ENCODE results near the gene CACNA1C. TPM values are rescaled to one million over a fixed set of nuclear protein-coding genes. Genes with fewer than 3 reads are reported as not detected.

The CACNA1C gene
- total RNA-seq, 1 donor from 2014 or later: 102 TPM

GRCh38 chr12:2264651-2265232 is 212.0 kb downstream of the CACNA1C start:
- peak overlapping the region; percentile 84 to 90 for H3K27ac ChIP-seq

GRCh38 chr12:2265461-2266167 is 212.8 kb downstream of the CACNA1C start:
- H3K4me3 ChIP-seq: no peak overlapping the region
- no peaks in the 10 kb centered on the region for H3K9me3 ChIP-seq
- intact Hi-C loops (cut with DNase I): loop anchor here (5.0 kb wide), 1 partner anchor 83 kb away; no protein-coding TSS in a partner anchor
- H3K4me1 ChIP-seq: peaks cover 34 to 66% of the 10 kb centered on the region in 2 donors
- H3K27ac ChIP-seq: peak overlapping the region; percentile 84 to 90
- no peaks in the 10 kb centered on the region for H3K36me3 ChIP-seq
- DNase-seq (ENCODE audit: low spot score in 2 of 2): no peak
- H3K27me3 ChIP-seq: no peaks in the 10 kb centered on the region
- no peak for TF ChIP-seq CTCF (IDR thresholded peaks at IDR 0.05)

More at GRCh38 chr12:2264651-2265232, 212.0 kb downstream of the CACNA1C start:
- H3K9me3 ChIP-seq: no peaks in the 10 kb centered on the region
- H3K4me3 ChIP-seq: no peak overlapping the region
- intact Hi-C loops (cut with DNase I): loop anchor here (5.0 kb wide), 1 partner anchor 82 kb away; no protein-coding TSS in a partner anchor
- no peaks in the 10 kb centered on the region for H3K36me3 ChIP-seq
- TF ChIP-seq CTCF (IDR thresholded peaks at IDR 0.05): no peak
- DNase-seq (ENCODE audit: low spot score in 2 of 2): peak in 1 of 2 donors; percentile 85
- no peaks in the 10 kb centered on the region for H3K27me3 ChIP-seq
- peaks cover 34 to 68% of the 10 kb centered on the region in 2 donors for H3K4me1 ChIP-seq

DNA sequence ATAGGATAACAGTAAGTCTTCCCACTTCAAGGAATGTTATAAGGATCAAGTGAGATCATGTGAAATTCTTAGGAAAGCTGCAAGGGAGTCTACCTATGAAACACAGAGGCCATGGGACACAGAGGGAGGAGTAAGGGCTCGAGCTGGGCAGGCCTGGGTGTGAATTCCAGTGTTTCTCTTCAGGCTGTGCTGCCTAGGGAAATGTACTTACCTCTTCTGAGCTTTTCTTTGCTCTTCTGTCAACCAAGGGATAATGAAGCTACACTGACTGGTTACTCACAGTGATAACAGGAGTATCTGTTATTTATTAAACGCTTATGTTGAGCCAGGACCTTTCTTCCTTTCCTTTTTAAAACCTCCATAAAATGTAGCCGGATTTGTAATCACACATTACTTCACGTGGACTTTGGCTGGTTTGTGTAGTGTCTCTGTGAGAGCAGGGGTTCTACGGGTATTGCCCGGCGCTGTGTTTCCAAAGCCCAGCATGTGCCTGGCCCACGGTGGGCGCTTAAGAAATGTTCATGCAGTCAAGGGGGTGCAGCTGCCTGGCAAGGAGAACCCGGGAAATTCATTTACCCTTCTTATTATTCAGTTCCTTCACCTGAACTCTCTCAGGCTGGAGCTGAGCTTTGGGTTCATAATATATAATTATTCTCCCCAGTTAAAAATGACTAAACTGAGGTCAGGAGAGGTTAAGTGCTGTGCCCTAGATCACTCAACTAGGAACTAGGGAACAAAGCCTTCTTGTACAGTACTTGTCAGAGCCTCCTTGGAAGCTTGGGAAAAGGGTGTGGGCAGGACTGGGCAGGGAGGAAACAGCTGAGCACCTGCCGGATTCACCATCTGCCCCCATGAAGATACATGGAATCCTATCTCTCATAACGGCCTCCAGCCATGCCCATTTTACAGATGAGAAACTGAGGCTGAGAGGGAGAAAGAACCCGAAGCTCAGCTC is 214.2 kb downstream of the CACNA1C start:
- no peaks in the 10 kb centered on the region for H3K9me3 ChIP-seq
- H3K4me1 ChIP-seq: peaks cover 34 to 60% of the 10 kb centered on the region in 2 donors
- peak overlapping the region in 1 of 2 donors; percentile 4 for H3K4me3 ChIP-seq
- H3K27ac ChIP-seq: peak overlapping the region; percentile 84 to 90
- intact Hi-C loops (cut with DNase I): loop anchor here (5.0 kb wide), 1 partner anchor 85 kb away; no protein-coding TSS in a partner anchor
- H3K27me3 ChIP-seq: no peaks in the 10 kb centered on the region
- DNase-seq (ENCODE audit: low spot score in 2 of 2): no peak
- no peak for TF ChIP-seq CTCF (IDR thresholded peaks at IDR 0.05)
- H3K36me3 ChIP-seq: no peaks in the 10 kb centered on the region

- H3K27me3 ChIP-seq: no peaks in the 10 kb centered on the region
- TF ChIP-seq CTCF (IDR thresholded peaks at IDR 0.05): no peak
- intact Hi-C loops (cut with DNase I): loop anchor here (2.0 to 5.0 kb wide), 3 partner anchors 17 to 105 kb away; no protein-coding TSS in a partner anchor
- peak overlapping the region; percentile 2 to 4 for H3K4me3 ChIP-seq
- no peaks in the 10 kb centered on the region for H3K36me3 ChIP-seq
- peaks cover 34 to 60% of the 10 kb centered on the region in 2 donors for H3K4me1 ChIP-seq
- H3K9me3 ChIP-seq: no peaks in the 10 kb centered on the region
- peak in 1 of 2 donors; percentile 91 for DNase-seq (ENCODE audit: low spot score in 2 of 2)
- H3K27ac ChIP-seq: peak overlapping the region; percentile 84 to 90
Observed at GRCh38 chr12:2267703-2268470, 215.1 kb downstream of the CACNA1C start.
